Measurements from ENCODE around the gene CABCOCO1.

Gene CABCOCO1

DNA sequence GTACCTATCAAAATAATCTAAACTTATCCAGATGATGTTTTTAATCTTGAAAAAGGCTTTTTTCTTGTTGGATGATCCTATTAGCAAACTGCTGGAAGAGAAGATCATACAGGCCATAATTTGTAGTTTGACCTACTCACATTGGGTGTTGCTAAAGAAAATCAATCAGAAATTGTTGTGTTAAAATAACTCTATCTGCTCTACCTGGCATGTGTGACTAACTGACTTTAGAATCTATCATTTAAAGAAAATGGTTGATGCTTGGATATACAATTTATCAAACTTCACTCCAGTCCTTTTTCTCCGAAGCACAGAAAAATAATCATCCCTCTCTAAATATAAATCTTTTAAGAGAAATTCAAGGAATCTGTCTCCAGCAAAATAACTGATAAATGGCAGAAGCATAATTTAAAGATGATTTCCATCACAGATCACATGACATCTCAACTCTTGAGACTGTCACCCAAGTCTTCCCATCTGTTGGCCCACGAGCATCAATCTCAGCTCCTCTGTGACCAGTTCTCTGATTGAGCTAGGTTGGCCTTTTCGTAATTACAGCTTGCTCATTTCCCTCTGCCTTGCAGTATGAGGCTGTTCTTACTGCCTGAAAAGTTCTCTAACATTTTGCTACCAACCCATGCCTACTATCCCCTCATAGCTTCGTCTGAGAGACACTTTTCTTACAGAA is 36.4 kb downstream of the CABCOCO1 start:
- POLR2A ChIA-PET (ENCODE audit: low non-redundant PET) = no interaction called here
- H3K27ac ChIP-seq = no peak overlapping the region
- CTCF ChIA-PET = no interaction called here
- no peak for TF ChIP-seq CTCF (conservative IDR thresholded peaks at IDR 0.05; ENCODE audit: low read depth)
- no peak for DNase-seq (ENCODE audit: low spot score)

DNA sequence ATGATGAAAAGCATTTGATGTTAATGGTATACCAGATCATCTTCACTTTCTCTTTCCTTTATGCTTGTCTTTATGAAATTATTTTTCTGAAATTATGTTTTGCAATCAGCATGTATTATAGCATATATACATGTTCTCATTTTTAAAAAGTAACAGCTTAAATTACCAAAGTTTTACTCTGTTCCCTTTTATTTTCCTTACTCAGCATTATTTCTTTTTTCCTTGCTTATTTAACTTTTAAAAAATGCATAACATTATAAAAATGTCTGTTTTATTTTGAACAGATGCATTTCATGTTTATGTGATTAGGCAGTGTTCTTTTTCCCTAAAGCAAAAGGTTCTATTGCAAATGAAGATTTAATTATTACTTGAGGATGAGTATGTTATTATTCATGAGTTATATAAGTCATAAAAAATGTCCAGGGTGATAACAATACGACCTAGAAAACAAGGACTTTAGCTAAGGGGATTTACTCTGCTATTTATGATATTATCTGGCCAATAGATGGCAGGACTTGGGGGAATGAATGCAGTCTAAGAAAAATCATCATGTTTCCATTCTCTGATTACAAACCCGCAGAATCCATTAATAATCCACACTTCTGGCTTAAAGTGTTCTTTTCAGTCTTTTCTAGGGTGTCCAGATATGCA is 38.5 kb downstream of the CABCOCO1 start:
- ChIA-PET POLR2A (ENCODE audit: low non-redundant PET) (no interaction called here), CTCF (interaction anchor here (0.6 kb wide), 1 partner anchor 266 kb away, joined by 3 read pairs; no protein-coding TSS in a partner anchor)
- 0 out of 2 replicates have a peak, but pooled peaks have one; percentile 8 for TF ChIP-seq CTCF (conservative IDR thresholded peaks at IDR 0.05; ENCODE audit: low read depth)
- DNase-seq (ENCODE audit: low spot score) = no peak
- no peak overlapping the region for H3K27ac ChIP-seq

- DNase-seq (ENCODE audit: low spot score) = no peak
- CTCF ChIA-PET = no interaction called here
- TF ChIP-seq CTCF (conservative IDR thresholded peaks at IDR 0.05; ENCODE audit: low read depth) = no peak
- POLR2A ChIA-PET (ENCODE audit: low non-redundant PET) = no interaction called here
- no peak overlapping the region for H3K27ac ChIP-seq
These were observed 39.0 kb downstream of the CABCOCO1 start for GRCh38 chr10:61701706-61702105.

DNA sequence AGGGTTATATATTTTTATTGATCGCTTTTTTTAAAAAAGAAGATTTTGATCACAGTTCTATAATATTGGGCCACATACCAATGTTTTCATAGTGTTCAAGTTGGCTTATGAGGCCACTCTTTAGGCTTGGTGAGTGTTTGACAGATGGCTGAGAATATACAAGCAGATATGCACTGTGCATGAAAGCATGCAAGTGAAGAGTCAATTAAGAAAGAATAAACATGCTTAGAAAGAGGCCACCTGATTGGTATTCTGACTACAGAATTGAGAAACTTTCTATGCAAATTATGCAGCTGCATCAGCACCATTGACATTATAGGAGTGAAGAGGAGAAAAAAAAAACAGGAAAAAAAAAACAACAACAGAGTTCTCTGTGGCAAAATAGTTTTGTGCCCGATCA is 39.9 kb downstream of the CABCOCO1 start:
- no peak for DNase-seq (ENCODE audit: low spot score)
- POLR2A ChIA-PET (ENCODE audit: low non-redundant PET) = no interaction called here
- no peak overlapping the region for H3K27ac ChIP-seq
- TF ChIP-seq CTCF (conservative IDR thresholded peaks at IDR 0.05; ENCODE audit: low read depth) = no peak
- CTCF ChIA-PET = interaction anchor here (0.8 kb wide), 1 partner anchor 428 kb away, joined by 5 read pairs; no protein-coding TSS in a partner anchor

DNA sequence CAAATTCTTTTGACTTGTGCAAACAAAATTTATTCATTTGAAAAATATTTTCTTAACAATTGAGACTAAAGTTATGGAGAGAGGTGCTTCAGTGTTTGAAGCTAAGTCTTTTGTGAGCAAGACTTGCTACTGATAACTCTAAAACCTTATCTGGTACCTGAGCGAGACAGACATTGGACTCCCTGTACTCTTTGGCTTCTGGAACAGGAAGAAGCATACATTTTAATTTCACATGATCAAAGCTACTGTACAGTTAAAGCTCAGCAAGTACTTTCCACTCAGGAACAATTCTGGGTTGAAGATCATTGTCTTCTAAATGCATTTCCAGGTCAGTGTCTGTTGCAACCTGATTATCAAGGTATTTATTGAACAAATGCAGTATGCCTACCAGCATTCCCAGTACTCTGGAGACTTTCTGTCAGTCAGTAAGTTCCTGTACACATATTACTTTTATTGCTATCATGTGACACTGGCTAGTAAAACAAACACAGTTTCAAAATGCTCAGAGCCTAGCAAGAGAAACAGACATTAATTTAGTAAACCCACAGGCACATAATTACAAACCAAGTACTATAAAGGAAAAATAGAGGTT is 42.4 kb downstream of the CABCOCO1 start:
- POLR2A ChIA-PET (ENCODE audit: low non-redundant PET) = no interaction called here
- CTCF ChIA-PET = interaction anchor here (1.1 kb wide), 1 partner anchor 98 kb away, joined by 3 read pairs; no protein-coding TSS in a partner anchor
- no peak overlapping the region for H3K27ac ChIP-seq

More for the DNA sequence above, 42.4 kb downstream of the CABCOCO1 start:
- DNase-seq (ENCODE audit: low spot score) = no peak
- no peak for TF ChIP-seq CTCF (conservative IDR thresholded peaks at IDR 0.05; ENCODE audit: low read depth)

Data from RWPE1 (cell line).